H9 (cell line): ENCODE results near the gene CFAP107. TPM values are rescaled to one million over a fixed set of nuclear protein-coding genes. Genes with fewer than 3 reads are reported as not detected.

Experiments used
- DNase-seq: peaks from one replicate; pipeline ENCODE4 v3.0.0-alpha.2; 2017
- H2AFZ ChIP-seq: one replicate; pipeline ENCODE4 v1.6.1; 2013; ENCODE audit warnings: mild to moderate bottlenecking, low read length, control low read depth, moderate library complexity
- H2AK5ac ChIP-seq: 2 replicates; pipeline ENCODE4 v1.6.1; 2013; ENCODE audit warnings: low read length, control low read depth, mixed read lengths; ENCODE audit not compliant: insufficient read length
- H2BK120ac ChIP-seq: one replicate; pipeline ENCODE4 v1.6.1; 2013; ENCODE audit warnings: low read depth, mild to moderate bottlenecking, low read length, control low read depth, inconsistent platforms; ENCODE audit not compliant: poor library complexity, severe bottlenecking
- H2BK12ac ChIP-seq: 2 replicates; pipeline ENCODE4 v1.6.1; 2013; ENCODE audit warnings: low read length, control low read depth, mixed read lengths, low read depth; ENCODE audit not compliant: insufficient read length
- H2BK15ac ChIP-seq: 2 replicates; pipeline ENCODE4 v1.6.1; 2013; ENCODE audit warnings: low read depth, low read length, control low read depth
- H2BK20ac ChIP-seq: one replicate; pipeline ENCODE4 v1.6.1; 2013; ENCODE audit warnings: low read depth, mild to moderate bottlenecking, low read length, control low read depth, inconsistent platforms; ENCODE audit not compliant: poor library complexity, severe bottlenecking
- H2BK5ac ChIP-seq: 2 replicates; pipeline ENCODE4 v1.6.1; 2013; ENCODE audit warnings: low read length, control low read depth, mixed read lengths; ENCODE audit not compliant: insufficient read length
- H3K14ac ChIP-seq: 2 replicates; pipeline ENCODE4 v1.6.1; 2013; ENCODE audit warnings: low read length, control low read depth; ENCODE audit not compliant: insufficient read depth
- H3K18ac ChIP-seq: 2 replicates; pipeline ENCODE4 v1.6.1; 2013; ENCODE audit warnings: low read depth, mild to moderate bottlenecking, mixed read lengths, low read length, control low read depth; ENCODE audit not compliant: insufficient read length
- H3K23ac ChIP-seq: 2 replicates; pipeline ENCODE4 v1.6.1; 2013; ENCODE audit warnings: low read length, control low read depth, mixed read lengths, low read depth; ENCODE audit not compliant: insufficient read length
- H3K23me2 ChIP-seq: 2 replicates; pipeline ENCODE4 v1.6.1; 2013; ENCODE audit warnings: low read depth, mild to moderate bottlenecking, mixed read lengths, low read length, control low read depth; ENCODE audit not compliant: insufficient read length, poor library complexity, severe bottlenecking
- H3K27ac ChIP-seq: 2 replicates; pipeline ENCODE4 v1.5.1; 2013; ENCODE audit warnings: low read length, control low read depth, mixed read lengths, low read depth; ENCODE audit not compliant: insufficient read length
- H3K27me3 ChIP-seq: 2 replicates; pipeline ENCODE4 v1.6.1; 2013; ENCODE audit warnings: low read length, control low read depth, inconsistent platforms; ENCODE audit not compliant: insufficient read depth
- H3K4ac ChIP-seq: 2 replicates; pipeline ENCODE4 v1.6.1; 2013; ENCODE audit warnings: low read depth, mild to moderate bottlenecking, control low read depth, inconsistent platforms, low read length, moderate library complexity
- H3K4me1 ChIP-seq: 2 replicates; pipeline ENCODE4 v1.6.1; 2013; ENCODE audit warnings: low read length, control low read depth, inconsistent platforms; ENCODE audit not compliant: insufficient read depth
- H3K4me2 ChIP-seq: 2 replicates; pipeline ENCODE4 v1.6.1; 2013; ENCODE audit warnings: low read length, control low read depth, mixed read lengths; ENCODE audit not compliant: insufficient read length, insufficient read depth
- H3K56ac ChIP-seq: 2 replicates; pipeline ENCODE4 v1.6.1; 2013; ENCODE audit warnings: low read depth, mild to moderate bottlenecking, mixed read lengths, low read length, control low read depth; ENCODE audit not compliant: insufficient read length
- H3K79me1 ChIP-seq: 2 replicates; pipeline ENCODE4 v1.6.1; 2013; ENCODE audit warnings: low read depth, mild to moderate bottlenecking, moderate library complexity, low read length, control low read depth, inconsistent platforms; ENCODE audit not compliant: insufficient read depth, poor library complexity, severe bottlenecking
- H3K79me2 ChIP-seq: 2 replicates; pipeline ENCODE4 v1.6.1; 2013; ENCODE audit warnings: low read length, control low read depth, inconsistent platforms; ENCODE audit not compliant: insufficient read depth
- H3K9ac ChIP-seq: 2 replicates; pipeline ENCODE4 v1.6.1; 2013; ENCODE audit warnings: low read length, control low read depth, mixed read lengths; ENCODE audit not compliant: insufficient read length; ENCODE audit errors: extremely low read depth
- H3K9me3 ChIP-seq: one replicate; pipeline ENCODE4 v1.6.1; 2013; ENCODE audit warnings: low read depth, low read length, inconsistent platforms; ENCODE audit not compliant: control insufficient read depth
- H3T11ph ChIP-seq: one replicate; pipeline ENCODE4 v1.6.1; 2013; ENCODE audit warnings: mild to moderate bottlenecking, low read length, control low read depth, inconsistent platforms
- H4K20me1 ChIP-seq: one replicate; pipeline ENCODE4 v1.6.1; 2013; ENCODE audit not compliant: control insufficient read depth, insufficient read length, insufficient read depth
- H4K5ac ChIP-seq: 2 replicates; pipeline ENCODE4 v1.6.1; 2013; ENCODE audit warnings: low read depth, mild to moderate bottlenecking, mixed read lengths, low read length, control low read depth; ENCODE audit not compliant: insufficient read length
- H4K8ac ChIP-seq: replicated peaks from 2 replicates; pipeline ENCODE4 v1.6.1; 2013; ENCODE audit warnings: low read length, control low read depth, mixed read lengths, low read depth; ENCODE audit not compliant: insufficient read length
- H4K91ac ChIP-seq: 2 replicates; pipeline ENCODE4 v1.6.1; 2013; ENCODE audit warnings: low read depth, mild to moderate bottlenecking, moderate library complexity, mixed read lengths, low read length, control low read depth; ENCODE audit not compliant: insufficient read length
- H3K27ac Mint-ChIP-seq, 3 experiments: 2 replicates in 2 of 3; 3 replicates in 1 of 3; pipeline ENCODE4 v1.8.0; 2020 to 2021; ENCODE audit warnings: mixed read lengths in 3 of 3, mild to moderate bottlenecking in 1 of 3, moderate library complexity in 1 of 3
- H3K27me3 Mint-ChIP-seq: 2 replicates; pipeline ENCODE4 v1.8.0; 2021; ENCODE audit warnings: low read depth, mild to moderate bottlenecking, moderate library complexity, mixed read lengths
- H3K36me3 Mint-ChIP-seq, 3 experiments: 2 replicates in 2 of 3; 3 replicates in 1 of 3; pipeline ENCODE4 v1.8.0; 2020 to 2021; ENCODE audit warnings: low read depth in 3 of 3, mixed read lengths in 3 of 3; ENCODE audit not compliant: insufficient read depth in 1 of 3
- H3K4me1 Mint-ChIP-seq, 2 experiments: 2 replicates each; pipeline ENCODE4 v1.8.0; 2020; ENCODE audit warnings: mixed read lengths in 2 of 2
- H3K4me3 Mint-ChIP-seq, 2 experiments: 2 replicates in 1 of 2; 3 replicates in 1 of 2; pipeline ENCODE4 v1.8.0; 2020 to 2021; ENCODE audit warnings: mild to moderate bottlenecking in 2 of 2, mixed read lengths in 2 of 2, moderate library complexity in 1 of 2
- H3K9me3 Mint-ChIP-seq, 2 experiments: 2 replicates in 1 of 2; 3 replicates in 1 of 2; pipeline ENCODE4 v1.8.0; 2020; ENCODE audit warnings: mild to moderate bottlenecking in 2 of 2, mixed read lengths in 2 of 2, moderate library complexity in 1 of 2
- WGBS: extraction: QIAGEN DNeasy Blood & Tissue Kit; methylation state at CpG from one replicate; pipeline ENCODE4 v1.1.7; 2013; ENCODE audit warnings: missing lambda C conversion rate, low lambda C conversion rate, mixed read lengths; ENCODE audit not compliant: insufficient read length; ENCODE audit errors: extremely low coverage; 5-methylcytosine and 5-hydroxymethylcytosine counted together
- total RNA-seq: library from RNA; stranded (reverse); gene quantifications from 2 replicates; pipeline ENCODE4 v1.2.1, GENCODE V29; 2021
- TF ChIP-seq, protein P1 (sequence below): fragments of 200-600 bp; sonication (generic); conservative IDR thresholded peaks from 3 replicates; pipeline ENCODE4 v1.8.0; 2021; ENCODE audit warnings: antibody characterized with exemption, mild to moderate bottlenecking

CFAP107 gene
- total RNA-seq, 1 experiment from 2014 or later: not detected

DNA sequence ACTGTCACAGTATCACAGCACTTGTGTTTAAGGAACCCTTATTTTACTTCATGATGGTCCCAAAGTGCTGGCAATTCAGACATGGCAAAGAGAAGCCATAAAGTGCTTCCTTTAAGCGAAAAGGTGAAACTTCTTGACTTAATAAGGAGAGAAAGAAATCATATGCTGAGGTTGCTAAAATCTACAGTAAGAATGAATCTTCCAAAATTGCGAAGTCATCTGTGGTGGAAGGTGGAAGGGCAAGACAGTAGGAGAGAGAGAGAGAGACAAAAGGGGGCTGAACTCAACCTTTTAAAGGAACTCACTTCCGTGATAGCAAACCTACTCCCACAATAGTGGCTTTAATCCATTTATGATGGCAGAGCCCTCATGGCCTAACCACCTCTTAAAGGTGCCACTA lies 49.3 kb upstream of the CFAP107 start:
- Histone ChIP-seq H2BK120ac (no peak overlapping the region), H2BK5ac (no peak overlapping the region), H4K91ac (no peak overlapping the region), H3K27me3 (no peaks in the 10 kb centered on the region), H3K18ac (no peak overlapping the region), H3K27ac (no peak overlapping the region), H3K23ac (no peak overlapping the region), H4K8ac (no peak overlapping the region), H3K9ac (no peak overlapping the region), H3K23me2 (no peaks in the 10 kb centered on the region), H4K5ac (no peak overlapping the region), H3K4me2 (no peak overlapping the region), H3T11ph (no peak overlapping the region), H3K14ac (no peak overlapping the region), H4K20me1 (no peaks in the 10 kb centered on the region), H3K9me3 (no peaks in the 10 kb centered on the region), H2BK12ac (no peak overlapping the region), H3K79me1 (no peaks in the 10 kb centered on the region), H2AFZ (no peak overlapping the region), H2BK15ac (no peak overlapping the region), H2BK20ac (no peak overlapping the region), H3K4me1 (no peaks in the 10 kb centered on the region; the same call in 1 of the 2 replicates), H3K56ac (no peak overlapping the region), H3K4ac (no peak overlapping the region), H2AK5ac (no peak overlapping the region), H3K79me2 (no peaks in the 10 kb centered on the region)
- Mint-ChIP-seq H3K4me1 (peaks cover 0 to 3% of the 10 kb centered on the region in 2 experiments; a peak in 1 of 4 replicates), H3K9me3 (peaks cover 8 to 13% of the 10 kb centered on the region in 2 experiments), H3K4me3 (no peak overlapping the region), H3K27me3 (peaks cover 2% of the 10 kb centered on the region; the same call in 1 of the 2 replicates), H3K27ac (no peak overlapping the region), H3K36me3 (peaks cover 0 to 5% (median 0%) of the 10 kb centered on the region in 3 experiments; a peak in 2 of 7 replicates)
- DNase-seq: no peak
- no CpG with 5 or more reads among the region's 3 CpGs for WGBS
- TF ChIP-seq, protein P1, sequence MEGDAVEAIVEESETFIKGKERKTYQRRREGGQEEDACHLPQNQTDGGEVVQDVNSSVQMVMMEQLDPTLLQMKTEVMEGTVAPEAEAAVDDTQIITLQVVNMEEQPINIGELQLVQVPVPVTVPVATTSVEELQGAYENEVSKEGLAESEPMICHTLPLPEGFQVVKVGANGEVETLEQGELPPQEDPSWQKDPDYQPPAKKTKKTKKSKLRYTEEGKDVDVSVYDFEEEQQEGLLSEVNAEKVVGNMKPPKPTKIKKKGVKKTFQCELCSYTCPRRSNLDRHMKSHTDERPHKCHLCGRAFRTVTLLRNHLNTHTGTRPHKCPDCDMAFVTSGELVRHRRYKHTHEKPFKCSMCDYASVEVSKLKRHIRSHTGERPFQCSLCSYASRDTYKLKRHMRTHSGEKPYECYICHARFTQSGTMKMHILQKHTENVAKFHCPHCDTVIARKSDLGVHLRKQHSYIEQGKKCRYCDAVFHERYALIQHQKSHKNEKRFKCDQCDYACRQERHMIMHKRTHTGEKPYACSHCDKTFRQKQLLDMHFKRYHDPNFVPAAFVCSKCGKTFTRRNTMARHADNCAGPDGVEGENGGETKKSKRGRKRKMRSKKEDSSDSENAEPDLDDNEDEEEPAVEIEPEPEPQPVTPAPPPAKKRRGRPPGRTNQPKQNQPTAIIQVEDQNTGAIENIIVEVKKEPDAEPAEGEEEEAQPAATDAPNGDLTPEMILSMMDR: no peak
